OCI-LY7 (cell line): ENCODE results near the gene ABLIM1. TPM values are rescaled to one million over a fixed set of nuclear protein-coding genes. Genes with fewer than 3 reads are reported as not detected.

ENCODE experiments used
- BruUV-seq: library from RNA; stranded (reverse); fragments of 400-500 nt; replicated peaks from 2 replicates; lab custom pipeline; 2021; lab: Mats Ljungman, UMichigan
- CTCF ChIA-PET: fragments of 300-600 bp; sonication (Branson Sonifier 250); formaldehyde crosslinking; loops from one replicate; lab custom pipeline; 2022; ENCODE audit warnings: antibody characterized with exemption; ENCODE audit not compliant: unreplicated experiment; lab: Charles Lee
- POLR2A ChIA-PET: fragments of 300-600 bp; sonication (Branson Sonifier 250); formaldehyde crosslinking; loops from one replicate; lab custom pipeline; 2022; ENCODE audit warnings: antibody characterized with exemption; lab: Charles Lee
- DNase-seq: peaks from one replicate; pipeline ENCODE4 v3.0.0-alpha.2; 2015; ENCODE audit warnings: low spot score
- H2AFZ ChIP-seq: fragments of 200-600 bp; sonication (generic), shearing (Covaris generic); 2 replicates; pipeline ENCODE4 v1.6.1; 2014; ENCODE audit warnings: mild to moderate bottlenecking, antibody characterized with exemption, low read length, moderate library complexity
- H3K27ac ChIP-seq: fragments of 200-600 bp; sonication (generic); 2 replicates; pipeline ENCODE4 v1.5.1; 2014; ENCODE audit warnings: mixed run types, low read depth, mild to moderate bottlenecking, moderate library complexity, low read length, inconsistent platforms; ENCODE audit not compliant: poor library complexity, severe bottlenecking
- H3K36me3 ChIP-seq: fragments of 200-600 bp; sonication (generic); 2 replicates; pipeline ENCODE4 v1.6.1; 2014; ENCODE audit warnings: mild to moderate bottlenecking, antibody characterized with exemption, low read length, moderate library complexity, mixed read lengths; ENCODE audit not compliant: insufficient read depth
- H3K4me1 ChIP-seq: fragments of 200-600 bp; sonication (generic); 2 replicates; pipeline ENCODE4 v1.5.1; 2014; ENCODE audit warnings: mild to moderate bottlenecking, low read length; ENCODE audit not compliant: insufficient read depth, poor library complexity, severe bottlenecking
- H3K4me2 ChIP-seq: fragments of 200-600 bp; sonication (generic); 2 replicates; pipeline ENCODE4 v1.6.1; 2014; ENCODE audit warnings: mild to moderate bottlenecking, low read length
- H3K4me3 ChIP-seq: fragments of 200-600 bp; sonication (generic); 2 replicates; pipeline ENCODE4 v1.5.1; 2014; ENCODE audit warnings: mild to moderate bottlenecking, low read depth, low read length; ENCODE audit not compliant: poor library complexity, severe bottlenecking
- H3K79me2 ChIP-seq: fragments of 200-600 bp; sonication (generic); 2 replicates; pipeline ENCODE4 v1.6.1; 2016; ENCODE audit warnings: low read depth, mild to moderate bottlenecking, low read length, moderate library complexity, mixed read lengths; ENCODE audit not compliant: insufficient read depth
- H3K9me2 ChIP-seq: fragments of 200-600 bp; sonication (generic); 2 replicates; pipeline ENCODE4 v1.6.1; 2016; ENCODE audit warnings: mild to moderate bottlenecking, low read length, mixed read lengths; ENCODE audit not compliant: insufficient read depth
- H3K9me3 ChIP-seq: fragments of 200-600 bp; sonication (generic); 2 replicates; pipeline ENCODE4 v1.6.1; 2014; ENCODE audit warnings: mild to moderate bottlenecking, mixed run types, low read length, mixed read lengths
- H4K20me1 ChIP-seq: fragments of 200-600 bp; sonication (generic); 2 replicates; pipeline ENCODE4 v1.6.1; 2014; ENCODE audit warnings: mild to moderate bottlenecking, antibody characterized with exemption, low read length, moderate library complexity, mixed read lengths; ENCODE audit not compliant: insufficient read depth
- CTCF ChIP-seq: fragments of 200-600 bp; sonication (generic); conservative IDR thresholded peaks from 2 replicates; pipeline ENCODE4 v1.5.1; 2014; ENCODE audit warnings: mild to moderate bottlenecking, antibody characterized with exemption, low read length, moderate library complexity, mixed read lengths
- EZH2phosphoT487 ChIP-seq: fragments of 200-600 bp; sonication (generic); IDR thresholded peaks from 2 replicates; pipeline ENCODE4 v1.6.1; 2018; ENCODE audit warnings: low read depth, borderline replicate concordance, mild to moderate bottlenecking, mixed run types, antibody characterized with exemption, low read length, moderate library complexity, mixed read lengths
- intact Hi-C: fragments of 100-400 bp; cut with micrococcal nuclease; formaldehyde crosslinking; loops from one replicate; pipeline ENCODE4 v1.10.0; 2022; ENCODE audit not compliant: unreplicated experiment
- total RNA-seq, 2 experiments: library from RNA; depleted of rRNA in 1 of 2; stranded (reverse); fragments of >200 nt in 1 of 2; shearing (Covaris generic) in 1 of 2; gene quantifications; 2 replicates each; pipeline ENCODE4 v1.2.3, GENCODE V29; 2014 to 2022

The ABLIM1 gene
- total RNA-seq, 2 experiments from 2014 or later = 94.2 to 268 TPM

GRCh38 chr10:114566064-114566463 is 92.0 kb downstream of the ABLIM1 start:
- TF ChIP-seq EZH2phosphoT487 (no peak), CTCF (no peak)
- H3K27ac ChIP-seq = no peak overlapping the region
- H3K4me2 ChIP-seq = no peak overlapping the region
- no peak overlapping the region for H2AFZ ChIP-seq
- no peaks in the 10 kb centered on the region for H3K4me1 ChIP-seq
- POLR2A ChIA-PET = no interaction called here
- no TSS peak for BruUV-seq
- CTCF ChIA-PET = no interaction called here
- no peaks in the 10 kb centered on the region for H4K20me1 ChIP-seq
- H3K4me3 ChIP-seq = no peak overlapping the region
- H3K79me2 ChIP-seq = no peaks in the 10 kb centered on the region
- intact Hi-C loops = no loop called here
- no peaks in the 10 kb centered on the region for H3K9me3 ChIP-seq
- H3K36me3 ChIP-seq = no peaks in the 10 kb centered on the region
- no peak for DNase-seq
- no peaks in the 10 kb centered on the region for H3K9me2 ChIP-seq

- ChIA-PET POLR2A (no interaction called here), CTCF (no interaction called here)
- TF ChIP-seq CTCF (no peak), EZH2phosphoT487 (no peak)
- DNase-seq = no peak
- intact Hi-C loops = no loop called here
- Histone ChIP-seq H3K27ac (no peak overlapping the region), H3K9me3 (no peaks in the 10 kb centered on the region), H3K4me3 (no peak overlapping the region), H3K79me2 (no peaks in the 10 kb centered on the region), H3K4me1 (no peaks in the 10 kb centered on the region), H4K20me1 (no peaks in the 10 kb centered on the region), H3K36me3 (no peaks in the 10 kb centered on the region), H2AFZ (no peak overlapping the region), H3K4me2 (no peak overlapping the region), H3K9me2 (no peaks in the 10 kb centered on the region)
- BruUV-seq = no TSS peak
These were observed 93.0 kb downstream of the ABLIM1 start for GRCh38 chr10:114565066-114565465.

- Histone ChIP-seq H4K20me1 (no peaks in the 10 kb centered on the region), H3K4me2 (no peak overlapping the region), H3K27ac (no peak overlapping the region), H3K4me3 (no peak overlapping the region), H2AFZ (no peak overlapping the region), H3K4me1 (no peaks in the 10 kb centered on the region), H3K36me3 (no peaks in the 10 kb centered on the region), H3K79me2 (no peaks in the 10 kb centered on the region), H3K9me3 (peaks cover 14% of the 10 kb centered on the region; the same call in 1 of the 2 replicates), H3K9me2 (no peaks in the 10 kb centered on the region)
- BruUV-seq = no TSS peak
- intact Hi-C loops = no loop called here
- POLR2A ChIA-PET = interaction anchor here (0.7 to 1.5 kb wide), 2 partner anchors 8 to 13 kb away, joined by 3 to 4 read pairs; no protein-coding TSS in a partner anchor
- CTCF ChIA-PET = no interaction called here
- no peak for DNase-seq
- no peak for TF ChIP-seq EZH2phosphoT487
- TF ChIP-seq CTCF = no peak
These were observed 97.0 kb downstream of the ABLIM1 start for GRCh38 chr10:114561008-114561523.
